Measurements from ENCODE around the gene RNF220.

DNA sequence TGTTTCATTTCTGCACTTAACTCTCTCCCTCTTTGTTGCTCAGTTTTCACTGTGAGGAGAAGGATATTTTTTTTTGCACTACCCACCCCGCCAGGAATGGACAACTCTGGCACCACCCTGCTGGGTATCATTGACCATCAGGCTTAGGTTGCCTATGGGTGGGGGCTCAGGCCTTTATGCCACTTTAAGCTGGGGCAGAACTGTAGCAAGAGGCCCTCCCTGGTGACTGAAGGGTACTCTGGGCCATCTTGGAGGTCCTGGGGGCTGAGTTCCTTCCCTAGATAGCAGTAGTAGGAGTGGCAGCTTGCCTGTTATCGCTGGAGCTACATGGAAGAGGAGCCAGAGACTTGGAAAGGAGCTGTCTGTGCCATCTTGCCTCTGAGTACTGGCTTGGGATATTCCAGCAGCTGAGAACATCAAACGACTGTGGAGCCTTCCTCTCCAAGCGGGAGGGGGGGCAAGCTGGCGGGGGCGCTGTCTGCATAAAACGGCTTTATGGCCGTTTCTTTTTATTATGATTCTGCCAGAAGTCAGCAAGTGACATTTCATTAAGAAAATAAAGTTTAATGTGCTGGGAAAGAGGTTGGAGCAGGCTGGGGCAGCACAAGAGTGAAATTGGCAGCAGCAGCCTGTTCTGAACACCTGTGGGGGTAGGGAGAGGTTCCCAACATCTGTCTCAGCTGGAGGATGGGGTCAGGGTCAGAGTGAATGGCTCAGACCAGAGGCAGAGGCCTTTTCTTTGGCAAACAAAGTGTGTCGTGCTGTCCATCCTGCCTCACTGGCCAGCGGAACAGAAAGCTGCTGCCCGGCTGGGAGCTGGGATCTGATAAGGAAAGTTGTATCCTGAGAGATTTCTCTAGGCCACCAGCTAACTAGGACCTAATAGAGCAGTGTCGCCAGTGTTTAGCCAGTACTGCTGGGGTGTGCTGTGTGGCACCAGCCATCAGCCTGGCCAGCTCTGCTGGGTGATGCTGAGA, 236.4 kb downstream of the RNF220 start:
- TF ChIP-seq, protein P1, sequence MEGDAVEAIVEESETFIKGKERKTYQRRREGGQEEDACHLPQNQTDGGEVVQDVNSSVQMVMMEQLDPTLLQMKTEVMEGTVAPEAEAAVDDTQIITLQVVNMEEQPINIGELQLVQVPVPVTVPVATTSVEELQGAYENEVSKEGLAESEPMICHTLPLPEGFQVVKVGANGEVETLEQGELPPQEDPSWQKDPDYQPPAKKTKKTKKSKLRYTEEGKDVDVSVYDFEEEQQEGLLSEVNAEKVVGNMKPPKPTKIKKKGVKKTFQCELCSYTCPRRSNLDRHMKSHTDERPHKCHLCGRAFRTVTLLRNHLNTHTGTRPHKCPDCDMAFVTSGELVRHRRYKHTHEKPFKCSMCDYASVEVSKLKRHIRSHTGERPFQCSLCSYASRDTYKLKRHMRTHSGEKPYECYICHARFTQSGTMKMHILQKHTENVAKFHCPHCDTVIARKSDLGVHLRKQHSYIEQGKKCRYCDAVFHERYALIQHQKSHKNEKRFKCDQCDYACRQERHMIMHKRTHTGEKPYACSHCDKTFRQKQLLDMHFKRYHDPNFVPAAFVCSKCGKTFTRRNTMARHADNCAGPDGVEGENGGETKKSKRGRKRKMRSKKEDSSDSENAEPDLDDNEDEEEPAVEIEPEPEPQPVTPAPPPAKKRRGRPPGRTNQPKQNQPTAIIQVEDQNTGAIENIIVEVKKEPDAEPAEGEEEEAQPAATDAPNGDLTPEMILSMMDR (IDR thresholded peaks at IDR 0.05; ENCODE audit: low read length), result no peak
- no peak for TF ChIP-seq EZH2 (IDR thresholded peaks at IDR 0.05; ENCODE audit: borderline replicate concordance, low read length)
